ENCODE results near the gene SMTN.

GRCh38 chr22:31075961-31076360, 5.2 kb upstream of the SMTN start:
- no peak for TF ChIP-seq POLR2AphosphoS5 (IDR thresholded peaks at IDR 0.05)
- TF ChIP-seq, protein P1, sequence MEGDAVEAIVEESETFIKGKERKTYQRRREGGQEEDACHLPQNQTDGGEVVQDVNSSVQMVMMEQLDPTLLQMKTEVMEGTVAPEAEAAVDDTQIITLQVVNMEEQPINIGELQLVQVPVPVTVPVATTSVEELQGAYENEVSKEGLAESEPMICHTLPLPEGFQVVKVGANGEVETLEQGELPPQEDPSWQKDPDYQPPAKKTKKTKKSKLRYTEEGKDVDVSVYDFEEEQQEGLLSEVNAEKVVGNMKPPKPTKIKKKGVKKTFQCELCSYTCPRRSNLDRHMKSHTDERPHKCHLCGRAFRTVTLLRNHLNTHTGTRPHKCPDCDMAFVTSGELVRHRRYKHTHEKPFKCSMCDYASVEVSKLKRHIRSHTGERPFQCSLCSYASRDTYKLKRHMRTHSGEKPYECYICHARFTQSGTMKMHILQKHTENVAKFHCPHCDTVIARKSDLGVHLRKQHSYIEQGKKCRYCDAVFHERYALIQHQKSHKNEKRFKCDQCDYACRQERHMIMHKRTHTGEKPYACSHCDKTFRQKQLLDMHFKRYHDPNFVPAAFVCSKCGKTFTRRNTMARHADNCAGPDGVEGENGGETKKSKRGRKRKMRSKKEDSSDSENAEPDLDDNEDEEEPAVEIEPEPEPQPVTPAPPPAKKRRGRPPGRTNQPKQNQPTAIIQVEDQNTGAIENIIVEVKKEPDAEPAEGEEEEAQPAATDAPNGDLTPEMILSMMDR (IDR thresholded peaks at IDR 0.05): no peak
- TF ChIP-seq POLR2A (IDR thresholded peaks at IDR 0.05): no peak

All from breast epithelium (tissue), 3 donors.